HepG2 (cell line): ENCODE data around the gene STK17A. TPM values are rescaled to one million over a fixed set of nuclear protein-coding genes. Genes with fewer than 3 reads are reported as not detected.

Experiments used
- CBX1 ChIP-seq: IDR thresholded peaks from one replicate; pipeline ENCODE4 v1.6.1; 2016; ENCODE audit warnings: antibody characterized with exemption, low read depth
- FOXM1 ChIP-seq: sonication (generic); formaldehyde crosslinking; IDR thresholded peaks from 2 replicates; pipeline ENCODE4 v1.5.0; 2020; ENCODE audit warnings: missing genetic modification reagents
- HOXA9 ChIP-seq: sonication (generic); formaldehyde crosslinking; IDR thresholded peaks from 2 replicates; pipeline ENCODE4 v1.8.1; 2022; ENCODE audit warnings: missing genetic modification reagents, mild to moderate bottlenecking, moderate library complexity, borderline replicate concordance
- KAT8 ChIP-seq: IDR thresholded peaks from 2 replicates; pipeline ENCODE4 v1.6.1; 2016; ENCODE audit warnings: missing genetic modification reagents, missing compliant biosample characterization
- MBNL3 ChIP-seq: fragments of 250-450 bp; sonication (Bioruptor Pico); conservative IDR thresholded peaks from 2 replicates; pipeline ENCODE4 v1.8.0; 2022; ENCODE audit warnings: mild to moderate bottlenecking, inconsistent platforms
- MXI1 ChIP-seq: IDR thresholded peaks from 3 replicates; pipeline ENCODE4 v1.6.1; 2012; ENCODE audit warnings: low read depth, low read length, inconsistent platforms, borderline replicate concordance
- NFRKB ChIP-seq: fragments of 450-650 bp; IDR thresholded peaks from 2 replicates; pipeline ENCODE4 v1.6.1; 2017
- NFYC ChIP-seq: IDR thresholded peaks from 2 replicates; pipeline ENCODE4 v1.6.1; 2016; ENCODE audit warnings: missing genetic modification reagents, missing compliant biosample characterization
- PHF21A ChIP-seq: sonication (generic); formaldehyde crosslinking; IDR thresholded peaks from 2 replicates; pipeline ENCODE4 v1.5.0; 2020; ENCODE audit warnings: mild to moderate bottlenecking, missing genetic modification reagents
- SCMH1 ChIP-seq: sonication (generic); formaldehyde crosslinking; IDR thresholded peaks from 2 replicates; pipeline ENCODE4 v1.9.0; 2021; ENCODE audit warnings: missing genetic modification reagents, mild to moderate bottlenecking, borderline replicate concordance
- SMC3 ChIP-seq: IDR thresholded peaks from 2 replicates; pipeline ENCODE4 v1.6.1; 2011; ENCODE audit warnings: low read length, improper control_type of control experiment
- SOX5 ChIP-seq: IDR thresholded peaks from 2 replicates; pipeline ENCODE4 v1.6.1; 2016; ENCODE audit warnings: borderline replicate concordance
- ZNF260 ChIP-seq: sonication (generic); formaldehyde crosslinking; IDR thresholded peaks from 2 replicates; pipeline ENCODE4 v1.4.0; 2020; ENCODE audit warnings: missing genetic modification reagents, low read depth, mild to moderate bottlenecking, borderline replicate concordance
- ZNF367 ChIP-seq: sonication (generic); formaldehyde crosslinking; IDR thresholded peaks from 2 replicates; pipeline ENCODE4 v1.4.0; 2020; ENCODE audit warnings: missing genetic modification reagents, borderline replicate concordance
- ZNF547 ChIP-seq: sonication (generic); formaldehyde crosslinking; IDR thresholded peaks from 2 replicates; pipeline ENCODE4 v1.5.1; 2020; ENCODE audit warnings: mild to moderate bottlenecking, missing genetic modification reagents
- ZNF558 ChIP-seq: sonication (generic); formaldehyde crosslinking; IDR thresholded peaks from 2 replicates; pipeline ENCODE4 v1.9.0; 2022; ENCODE audit warnings: mild to moderate bottlenecking, missing genetic modification reagents, borderline replicate concordance
- polyA plus RNA-seq, 8 experiments: library from polyadenylated mRNA; depleted of rRNA in 3 of 8; stranded (reverse) in 7 of 8; unstranded in 1 of 8; fragments of >200 nt; fragmentation: Illumina TruSeq in 4 of 8; extraction: Trizol in 4 of 8; gene quantifications; 2 replicates each; pipeline versions ENCODE4 v1.2.1 to v1.2.3, GENCODE V29; 2011 to 2016; ENCODE audit warnings: low read depth in 4 of 8, missing spikeins in 1 of 8, mixed read lengths in 1 of 8; ENCODE audit not compliant: insufficient read depth in 1 of 8
- total RNA-seq, 5 experiments: library from RNA; depleted of rRNA; stranded (reverse); fragments of >200 nt; fragmentation: Illumina TruSeq; extraction: Trizol; gene quantifications; 2 replicates each; pipeline ENCODE4 v1.2.3, GENCODE V29; 2016; ENCODE audit warnings: low read depth in 1 of 5
- TF ChIP-seq, protein P1 (sequence below), 2 experiments: sonication (generic) in 1 of 2; formaldehyde crosslinking in 1 of 2; IDR thresholded peaks; 2 replicates each; pipeline versions ENCODE4 v1.6.1 to v1.9.0; 2014 to 2022; ENCODE audit warnings: antibody characterized with exemption in 1 of 2, borderline replicate concordance in 1 of 2, inconsistent platforms in 1 of 2, low read depth in 1 of 2, missing genetic modification reagents in 1 of 2
- TF ChIP-seq, protein P2 (sequence below): sonication (generic); formaldehyde crosslinking; IDR thresholded peaks from 2 replicates; pipeline ENCODE4 v1.4.0; 2020; ENCODE audit warnings: mild to moderate bottlenecking, missing genetic modification reagents
- TF ChIP-seq, protein P3 (sequence below), 2 experiments: fragments of 450-650 bp in 1 of 2; sonication (generic) in 1 of 2; formaldehyde crosslinking; IDR thresholded peaks; 2 replicates each; pipeline versions ENCODE4 v1.5.0 to v1.8.0; 2020 to 2022; ENCODE audit warnings: mild to moderate bottlenecking in 1 of 2, missing genetic modification reagents in 1 of 2
- TF ChIP-seq, protein P4 (sequence below): sonication (generic); formaldehyde crosslinking; IDR thresholded peaks from 2 replicates; pipeline ENCODE4 v1.4.0; 2020; ENCODE audit warnings: mild to moderate bottlenecking, missing genetic modification reagents

Gene STK17A
- total and polyA plus RNA-seq, 2 of the 13 experiments (the other 11 are each of a cell fraction or from before 2014, with no cell fraction given), result 18.6 to 24.3 TPM

DNA sequence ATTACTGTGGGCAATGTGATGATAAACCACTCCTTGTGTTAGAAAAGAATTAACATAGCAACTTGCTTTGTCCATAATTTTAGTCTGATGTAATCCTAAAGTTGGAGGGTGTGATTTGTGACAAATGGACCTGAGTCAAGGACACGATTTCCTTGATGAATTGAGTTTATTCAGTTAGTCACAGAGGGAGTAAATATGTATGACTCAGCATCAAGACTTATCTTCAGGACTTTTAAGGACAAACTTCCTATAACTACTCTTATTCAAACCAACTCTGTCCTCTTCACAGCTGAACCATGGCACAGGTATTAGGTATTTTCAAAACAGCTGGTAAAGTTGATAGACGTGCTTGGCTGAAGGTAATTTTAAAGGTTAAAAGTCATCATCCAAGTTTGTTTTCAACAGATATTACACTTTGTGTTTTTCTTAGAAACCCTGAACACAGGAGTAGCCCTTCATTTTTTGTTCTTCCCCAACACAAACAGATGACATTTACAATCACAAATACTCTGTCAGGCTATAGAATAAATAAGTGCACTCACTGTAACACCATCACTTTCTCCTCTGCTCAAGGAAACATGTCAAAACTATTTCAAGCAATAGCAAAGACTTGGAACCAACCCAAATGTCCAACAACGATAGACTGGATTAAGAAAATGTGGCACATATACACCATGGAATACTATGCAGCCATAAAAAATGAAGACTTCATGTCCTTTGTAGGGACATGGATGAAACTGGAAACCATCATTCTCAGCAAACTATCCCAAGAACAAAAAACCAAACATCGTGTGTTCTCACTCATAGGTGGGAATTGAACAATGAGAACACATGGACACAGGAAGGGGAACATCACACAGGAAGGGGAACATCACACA lies 91.9 kb downstream of the STK17A start (continued):
- TF ChIP-seq MBNL3 (CRISPR knock-in tag) (no peak), ZNF558 (CRISPR knock-in tag) (no peak), PHF21A (no peak), ZNF547 (CRISPR knock-in tag) (no peak), KAT8 (peak; percentile 60), SMC3 (no peak), ZNF367 (CRISPR knock-in tag) (no peak), MXI1 (no peak), SOX5 (CRISPR knock-in tag) (peak; percentile 71), HOXA9 (CRISPR knock-in tag) (no peak), CBX1 (no peak), NFYC (CRISPR knock-in tag) (no peak), NFRKB (no peak), SCMH1 (CRISPR knock-in tag) (no peak), ZNF260 (no peak), FOXM1 (CRISPR knock-in tag) (no peak)
- TF ChIP-seq, protein P1, sequence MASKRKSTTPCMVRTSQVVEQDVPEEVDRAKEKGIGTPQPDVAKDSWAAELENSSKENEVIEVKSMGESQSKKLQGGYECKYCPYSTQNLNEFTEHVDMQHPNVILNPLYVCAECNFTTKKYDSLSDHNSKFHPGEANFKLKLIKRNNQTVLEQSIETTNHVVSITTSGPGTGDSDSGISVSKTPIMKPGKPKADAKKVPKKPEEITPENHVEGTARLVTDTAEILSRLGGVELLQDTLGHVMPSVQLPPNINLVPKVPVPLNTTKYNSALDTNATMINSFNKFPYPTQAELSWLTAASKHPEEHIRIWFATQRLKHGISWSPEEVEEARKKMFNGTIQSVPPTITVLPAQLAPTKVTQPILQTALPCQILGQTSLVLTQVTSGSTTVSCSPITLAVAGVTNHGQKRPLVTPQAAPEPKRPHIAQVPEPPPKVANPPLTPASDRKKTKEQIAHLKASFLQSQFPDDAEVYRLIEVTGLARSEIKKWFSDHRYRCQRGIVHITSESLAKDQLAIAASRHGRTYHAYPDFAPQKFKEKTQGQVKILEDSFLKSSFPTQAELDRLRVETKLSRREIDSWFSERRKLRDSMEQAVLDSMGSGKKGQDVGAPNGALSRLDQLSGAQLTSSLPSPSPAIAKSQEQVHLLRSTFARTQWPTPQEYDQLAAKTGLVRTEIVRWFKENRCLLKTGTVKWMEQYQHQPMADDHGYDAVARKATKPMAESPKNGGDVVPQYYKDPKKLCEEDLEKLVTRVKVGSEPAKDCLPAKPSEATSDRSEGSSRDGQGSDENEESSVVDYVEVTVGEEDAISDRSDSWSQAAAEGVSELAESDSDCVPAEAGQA (IDR thresholded peaks at IDR 0.05; ENCODE audit: low read depth), result no peak
- TF ChIP-seq, protein P1 (CRISPR knock-in tag; IDR thresholded peaks at IDR 0.05; ENCODE audit: borderline replicate concordance), result no peak
- TF ChIP-seq, protein P2, sequence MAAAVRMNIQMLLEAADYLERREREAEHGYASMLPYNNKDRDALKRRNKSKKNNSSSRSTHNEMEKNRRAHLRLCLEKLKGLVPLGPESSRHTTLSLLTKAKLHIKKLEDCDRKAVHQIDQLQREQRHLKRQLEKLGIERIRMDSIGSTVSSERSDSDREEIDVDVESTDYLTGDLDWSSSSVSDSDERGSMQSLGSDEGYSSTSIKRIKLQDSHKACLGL (CRISPR knock-in tag), result no peak
- TF ChIP-seq, protein P3, sequence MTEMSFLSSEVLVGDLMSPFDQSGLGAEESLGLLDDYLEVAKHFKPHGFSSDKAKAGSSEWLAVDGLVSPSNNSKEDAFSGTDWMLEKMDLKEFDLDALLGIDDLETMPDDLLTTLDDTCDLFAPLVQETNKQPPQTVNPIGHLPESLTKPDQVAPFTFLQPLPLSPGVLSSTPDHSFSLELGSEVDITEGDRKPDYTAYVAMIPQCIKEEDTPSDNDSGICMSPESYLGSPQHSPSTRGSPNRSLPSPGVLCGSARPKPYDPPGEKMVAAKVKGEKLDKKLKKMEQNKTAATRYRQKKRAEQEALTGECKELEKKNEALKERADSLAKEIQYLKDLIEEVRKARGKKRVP (CRISPR knock-in tag; IDR thresholded peaks at IDR 0.05), result peak in 1 of 2 experiments; percentile 94; a peak in 2 of 4 replicates
- TF ChIP-seq, protein P4, sequence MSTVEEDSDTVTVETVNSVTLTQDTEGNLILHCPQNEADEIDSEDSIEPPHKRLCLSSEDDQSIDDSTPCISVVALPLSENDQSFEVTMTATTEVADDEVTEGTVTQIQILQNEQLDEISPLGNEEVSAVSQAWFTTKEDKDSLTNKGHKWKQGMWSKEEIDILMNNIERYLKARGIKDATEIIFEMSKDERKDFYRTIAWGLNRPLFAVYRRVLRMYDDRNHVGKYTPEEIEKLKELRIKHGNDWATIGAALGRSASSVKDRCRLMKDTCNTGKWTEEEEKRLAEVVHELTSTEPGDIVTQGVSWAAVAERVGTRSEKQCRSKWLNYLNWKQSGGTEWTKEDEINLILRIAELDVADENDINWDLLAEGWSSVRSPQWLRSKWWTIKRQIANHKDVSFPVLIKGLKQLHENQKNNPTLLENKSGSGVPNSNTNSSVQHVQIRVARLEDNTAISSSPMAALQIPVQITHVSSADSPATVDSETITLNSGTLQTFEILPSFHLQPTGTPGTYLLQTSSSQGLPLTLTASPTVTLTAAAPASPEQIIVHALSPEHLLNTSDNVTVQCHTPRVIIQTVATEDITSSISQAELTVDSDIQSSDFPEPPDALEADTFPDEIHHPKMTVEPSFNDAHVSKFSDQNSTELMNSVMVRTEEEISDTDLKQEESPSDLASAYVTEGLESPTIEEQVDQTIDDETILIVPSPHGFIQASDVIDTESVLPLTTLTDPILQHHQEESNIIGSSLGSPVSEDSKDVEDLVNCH (CRISPR knock-in tag), result no peak
